ENCODE results near the gene HECTD2. TPM values are rescaled to one million over a fixed set of nuclear protein-coding genes. Genes with fewer than 3 reads are reported as not detected.

Gene HECTD2
- total and polyA plus RNA-seq, 2 of the 8 experiments (the other 6 are each of a cell fraction or from before 2014, with no cell fraction given): 5.7 to 11.9 TPM

- TF ChIP-seq HDAC2 (IDR thresholded peaks at IDR 0.05; ENCODE audit: borderline replicate concordance in 1 of 2, low read depth in 2 of 2, low read length in 2 of 2) (no peak), TEAD4 (IDR thresholded peaks at IDR 0.05; ENCODE audit: low read depth, low read length) (no peak), SP4 (IDR thresholded peaks at IDR 0.05; ENCODE audit: low read length) (no peak)
These were observed 102.3 kb downstream of the HECTD2 start (continued) for GRCh38 chr10:91512458-91512857.

All from H1 (cell line).